HEK293T (cell line): Measurements from ENCODE around the gene BLOC1S3.

Experiments
- BHLHE40 ChIP-seq: fragments of 450-650 bp; IDR thresholded peaks from 2 replicates; pipeline ENCODE4 v1.6.1; 2016; ENCODE audit warnings: mild to moderate bottlenecking, moderate library complexity, borderline replicate concordance
- FOXM1 ChIP-seq: fragments of 450-650 bp; IDR thresholded peaks from 2 replicates; pipeline ENCODE4 v1.6.1; 2017; ENCODE audit warnings: mild to moderate bottlenecking, borderline replicate concordance
- TARDBP ChIP-seq: fragments of 450-650 bp; IDR thresholded peaks from 2 replicates; pipeline ENCODE4 v1.6.1; 2016
- ZNF384 ChIP-seq: fragments of 450-650 bp; IDR thresholded peaks from 2 replicates; pipeline ENCODE4 v1.6.1; 2016

GRCh38 chr19:45213031-45213430 is 34.4 kb downstream of the BLOC1S3 start:
- no peak for TF ChIP-seq ZNF384
- no peak for TF ChIP-seq BHLHE40
- TF ChIP-seq FOXM1: no peak
- TF ChIP-seq TARDBP: no peak
